Neural cell (in vitro differentiated cells): ENCODE measurements around the gene CCDC201. TPM values are rescaled to one million over a fixed set of nuclear protein-coding genes. Genes with fewer than 3 reads are reported as not detected.

Source experiments
- H2AFZ ChIP-seq: fragments of 200-600, 300-800 bp; sonication (generic), shearing (Covaris generic); 2 replicates; pipeline ENCODE4 v1.6.0; 2014; ENCODE audit warnings: low read depth, mild to moderate bottlenecking, antibody characterized with exemption, low read length, moderate library complexity
- H3F3A ChIP-seq: fragments of 200-600 bp; shearing (Covaris generic); 2 replicates; pipeline ENCODE4 v1.6.1; 2016; ENCODE audit warnings: mild to moderate bottlenecking, moderate library complexity, mixed read lengths, antibody characterized with exemption, low read length; ENCODE audit not compliant: insufficient read depth, poor library complexity, severe bottlenecking
- H3K27ac ChIP-seq: fragments of 200-600, 300-800 bp; sonication (generic), shearing (Covaris generic); 2 replicates; pipeline ENCODE4 v1.5.1; 2014; ENCODE audit warnings: mild to moderate bottlenecking, low read length, moderate library complexity
- H3K27me3 ChIP-seq: fragments of 300-800, 200-600 bp; sonication (generic), shearing (Covaris generic); 2 replicates; pipeline ENCODE4 v1.6.0; 2014; ENCODE audit warnings: mild to moderate bottlenecking, low read depth, low read length, moderate library complexity; ENCODE audit not compliant: insufficient read depth
- H3K36me3 ChIP-seq: fragments of 300-800, 200-600 bp; sonication (generic), shearing (Covaris generic); 2 replicates; pipeline ENCODE4 v1.5.1; 2014; ENCODE audit warnings: mild to moderate bottlenecking, antibody characterized with exemption, low read length, moderate library complexity; ENCODE audit not compliant: insufficient read depth
- H3K4me2 ChIP-seq: fragments of 300-800, 200-600 bp; sonication (generic), shearing (Covaris generic); 2 replicates; pipeline ENCODE4 v1.6.0; 2014; ENCODE audit warnings: mild to moderate bottlenecking, low read length
- H3K4me3 ChIP-seq: fragments of 300-800, 200-600 bp; sonication (generic), shearing (Covaris generic); 2 replicates; pipeline ENCODE4 v1.5.1; 2014; ENCODE audit warnings: mild to moderate bottlenecking, low read length, moderate library complexity
- H3K79me2 ChIP-seq: fragments of 200-600 bp; shearing (Covaris generic); replicated peaks from 2 replicates; pipeline ENCODE4 v1.6.0; 2014; ENCODE audit warnings: mild to moderate bottlenecking, low read length, moderate library complexity; ENCODE audit not compliant: insufficient read depth
- H3K9ac ChIP-seq: fragments of 300-800, 200-600 bp; sonication (generic), shearing (Covaris generic); 2 replicates; pipeline ENCODE4 v1.6.1; 2016; ENCODE audit warnings: mild to moderate bottlenecking, low read length, mixed read lengths
- H3K9me2 ChIP-seq: fragments of 200-600 bp; shearing (Covaris generic); 2 replicates; pipeline ENCODE4 v1.6.1; 2016; ENCODE audit warnings: mild to moderate bottlenecking, low read length, mixed read lengths; ENCODE audit not compliant: insufficient read depth
- H3K9me3 ChIP-seq: fragments of 200-600, 300-800 bp; sonication (generic), shearing (Covaris generic); 2 replicates; pipeline ENCODE4 v1.6.1; 2016; ENCODE audit warnings: mild to moderate bottlenecking, mixed run types, low read length, moderate library complexity, mixed read lengths
- H4K20me1 ChIP-seq: fragments of 200-600 bp; shearing (Covaris generic); 2 replicates; pipeline ENCODE4 v1.6.1; 2016; ENCODE audit warnings: mild to moderate bottlenecking, mixed run types; ENCODE audit not compliant: insufficient read depth
- EP300 ChIP-seq: fragments of 450-650 bp; conservative IDR thresholded peaks from 2 replicates; pipeline ENCODE4 v1.6.1; 2014; ENCODE audit warnings: antibody characterized with exemption, mild to moderate bottlenecking, moderate library complexity; ENCODE audit not compliant: poor library complexity, severe bottlenecking
- EZH2 ChIP-seq: fragments of 200-600, 300-800 bp; shearing (Covaris generic), sonication (generic); IDR thresholded peaks from 2 replicates; pipeline ENCODE4 v1.6.1; 2014; ENCODE audit warnings: antibody characterized with exemption, low read length, borderline replicate concordance, mild to moderate bottlenecking; ENCODE audit not compliant: insufficient read depth, poor library complexity, severe bottlenecking
- MXI1 ChIP-seq: fragments of 450-650 bp; conservative IDR thresholded peaks from 2 replicates; pipeline ENCODE4 v1.6.1; 2014; ENCODE audit warnings: antibody characterized with exemption, mild to moderate bottlenecking; ENCODE audit not compliant: poor library complexity, severe bottlenecking
- POLR2AphosphoS5 ChIP-seq: IDR thresholded peaks from 2 replicates; pipeline ENCODE4 v1.6.1; 2012
- RAD21 ChIP-seq: fragments of 450-650 bp; conservative IDR thresholded peaks from 2 replicates; pipeline ENCODE4 v1.6.1; 2014; ENCODE audit warnings: antibody characterized with exemption, mild to moderate bottlenecking, moderate library complexity
- SMC3 ChIP-seq: fragments of 450-650 bp; conservative IDR thresholded peaks from 2 replicates; pipeline ENCODE4 v1.6.1; 2014; ENCODE audit warnings: antibody characterized with exemption, mild to moderate bottlenecking, moderate library complexity; ENCODE audit not compliant: poor library complexity
- TAF1 ChIP-seq: IDR thresholded peaks from 2 replicates; pipeline ENCODE4 v1.6.1; 2012; ENCODE audit warnings: low read depth
- polyA plus RNA-seq: library from polyadenylated mRNA; depleted of rRNA; stranded (reverse); fragments of >200 nt; gene quantifications from 2 replicates; pipeline ENCODE4 v1.2.3, GENCODE V29; 2014
- TF ChIP-seq, protein P1 (sequence below): fragments of 450-650 bp; IDR thresholded peaks from 2 replicates; pipeline ENCODE4 v1.5.1; 2014; ENCODE audit warnings: antibody characterized with exemption, mild to moderate bottlenecking, moderate library complexity; ENCODE audit not compliant: poor library complexity, severe bottlenecking
- TF ChIP-seq, protein P2 (sequence below): IDR thresholded peaks from 2 replicates; pipeline ENCODE4 v1.6.1; 2012; ENCODE audit warnings: borderline replicate concordance

Gene CCDC201
- polyA plus RNA-seq, 1 donor from 2014 or later, result not detected

DNA sequence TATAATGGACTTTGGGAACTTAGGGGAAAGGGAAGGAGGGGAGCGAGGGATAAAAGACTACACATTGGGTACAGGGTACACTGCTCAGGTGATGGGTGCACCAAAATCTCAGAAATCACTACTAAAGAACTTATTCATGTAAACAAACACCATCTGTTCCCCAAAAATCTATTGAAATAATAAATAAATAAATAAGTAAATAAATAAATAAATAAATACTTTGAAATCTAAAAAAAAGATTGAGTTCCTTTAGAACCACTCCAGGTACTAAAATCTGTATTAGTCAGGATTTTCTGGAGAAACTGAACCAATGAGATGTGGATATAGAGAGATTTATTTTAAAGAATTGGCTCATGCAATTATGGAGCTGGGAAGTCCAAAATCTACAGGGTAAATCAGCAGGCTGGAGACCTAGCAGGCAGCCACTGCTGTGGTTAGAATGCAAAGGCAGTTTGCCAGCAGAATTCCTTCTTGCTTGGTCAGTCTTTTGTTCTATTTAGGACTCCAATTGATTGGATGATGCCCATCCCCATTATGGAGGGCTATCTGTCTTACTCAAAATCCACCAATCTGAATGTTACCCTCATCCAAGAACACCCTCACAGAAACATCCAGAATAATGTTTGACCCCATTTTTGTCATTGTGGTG lies 24.3 kb upstream of the CCDC201 start:
- Histone ChIP-seq H3K4me3 (no peak overlapping the region), H3K4me2 (no peak overlapping the region)
- TF ChIP-seq SMC3 (no peak), EZH2 (no peak), EP300 (no peak)
- TF ChIP-seq, protein P1, sequence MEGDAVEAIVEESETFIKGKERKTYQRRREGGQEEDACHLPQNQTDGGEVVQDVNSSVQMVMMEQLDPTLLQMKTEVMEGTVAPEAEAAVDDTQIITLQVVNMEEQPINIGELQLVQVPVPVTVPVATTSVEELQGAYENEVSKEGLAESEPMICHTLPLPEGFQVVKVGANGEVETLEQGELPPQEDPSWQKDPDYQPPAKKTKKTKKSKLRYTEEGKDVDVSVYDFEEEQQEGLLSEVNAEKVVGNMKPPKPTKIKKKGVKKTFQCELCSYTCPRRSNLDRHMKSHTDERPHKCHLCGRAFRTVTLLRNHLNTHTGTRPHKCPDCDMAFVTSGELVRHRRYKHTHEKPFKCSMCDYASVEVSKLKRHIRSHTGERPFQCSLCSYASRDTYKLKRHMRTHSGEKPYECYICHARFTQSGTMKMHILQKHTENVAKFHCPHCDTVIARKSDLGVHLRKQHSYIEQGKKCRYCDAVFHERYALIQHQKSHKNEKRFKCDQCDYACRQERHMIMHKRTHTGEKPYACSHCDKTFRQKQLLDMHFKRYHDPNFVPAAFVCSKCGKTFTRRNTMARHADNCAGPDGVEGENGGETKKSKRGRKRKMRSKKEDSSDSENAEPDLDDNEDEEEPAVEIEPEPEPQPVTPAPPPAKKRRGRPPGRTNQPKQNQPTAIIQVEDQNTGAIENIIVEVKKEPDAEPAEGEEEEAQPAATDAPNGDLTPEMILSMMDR, result no peak

DNA sequence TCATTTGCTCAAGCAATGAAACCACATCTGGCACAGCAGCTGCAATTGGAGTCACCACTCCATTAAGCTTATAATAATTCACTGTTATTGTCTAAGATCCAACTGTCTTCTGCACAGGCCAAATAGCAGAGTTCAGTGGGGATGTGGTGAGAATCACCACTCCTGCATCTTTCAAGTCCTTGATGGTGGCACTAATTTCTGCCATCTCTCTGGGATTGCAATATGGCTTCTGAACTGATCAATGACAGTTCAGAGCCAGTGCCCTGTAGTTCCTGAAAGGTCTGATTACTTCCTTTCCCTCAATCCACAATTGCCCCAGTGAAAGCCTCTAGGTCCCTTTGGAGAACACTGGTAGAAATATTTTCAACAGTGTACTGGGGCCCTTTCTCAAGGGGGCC lies 21.8 kb upstream of the CCDC201 start:
- no peaks in the 10 kb centered on the region for H4K20me1 ChIP-seq
- TF ChIP-seq TAF1 (no peak), MXI1 (no peak), EP300 (no peak), EZH2 (no peak)

More for the DNA sequence above, 24.3 kb upstream of the CCDC201 start:
- Histone ChIP-seq H3F3A (no peaks in the 10 kb centered on the region), H3K9me2 (no peaks in the 10 kb centered on the region), H3K9ac (no peak overlapping the region), H3K79me2 (no peaks in the 10 kb centered on the region), H3K27me3 (no peaks in the 10 kb centered on the region), H2AFZ (no peak overlapping the region), H3K9me3 (no peaks in the 10 kb centered on the region), H3K27ac (no peak overlapping the region), H4K20me1 (no peaks in the 10 kb centered on the region), H3K36me3 (no peaks in the 10 kb centered on the region)

DNA sequence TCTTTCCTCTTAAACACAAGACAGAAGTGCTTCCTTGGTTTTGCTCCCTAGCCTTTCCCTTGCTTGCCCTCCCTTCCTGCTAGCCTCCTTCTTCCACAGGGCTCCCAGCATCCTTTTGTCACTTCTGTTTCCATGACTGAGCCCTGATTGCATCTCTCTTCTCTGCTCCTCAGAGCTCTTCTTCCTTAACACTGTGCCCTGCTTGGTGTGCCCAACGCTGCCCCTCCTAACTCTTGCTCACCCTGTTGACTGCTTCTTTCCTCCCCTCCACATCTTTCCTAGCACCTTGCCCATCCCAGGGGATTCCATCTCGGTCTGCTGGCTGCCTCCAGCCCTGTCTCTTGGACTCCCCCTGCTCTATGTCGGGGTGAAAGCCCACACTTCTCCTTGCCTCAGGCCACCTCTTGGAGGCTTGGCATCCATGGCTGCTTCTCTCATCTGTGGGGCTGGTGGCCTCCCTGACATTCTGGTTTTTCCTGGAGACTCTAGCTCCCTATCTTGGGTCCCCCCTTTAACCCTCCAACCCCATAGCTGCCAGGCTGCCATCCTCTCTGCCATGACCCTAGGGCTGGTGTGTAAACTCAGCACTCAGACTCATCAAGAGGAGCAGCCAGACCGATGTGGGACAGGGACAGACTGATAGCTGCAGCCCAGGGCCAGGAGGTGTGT lies 21.2 kb upstream of the CCDC201 start:
- no peaks in the 10 kb centered on the region for H3K9me3 ChIP-seq
- H3K9me2 ChIP-seq, result no peaks in the 10 kb centered on the region
- H3K79me2 ChIP-seq, result no peaks in the 10 kb centered on the region
- no peak overlapping the region for H3K4me2 ChIP-seq
- H3K27ac ChIP-seq, result no peak overlapping the region
- H3K4me3 ChIP-seq, result no peak overlapping the region
- H3K9ac ChIP-seq, result no peak overlapping the region
- no peaks in the 10 kb centered on the region for H4K20me1 ChIP-seq
- H3K27me3 ChIP-seq, result peaks cover 8% of the 10 kb centered on the region
- no peaks in the 10 kb centered on the region for H3K36me3 ChIP-seq
- TF ChIP-seq SMC3 (no peak), TAF1 (no peak), POLR2AphosphoS5 (no peak), EZH2 (no peak), RAD21 (no peak)
- TF ChIP-seq, protein P2, sequence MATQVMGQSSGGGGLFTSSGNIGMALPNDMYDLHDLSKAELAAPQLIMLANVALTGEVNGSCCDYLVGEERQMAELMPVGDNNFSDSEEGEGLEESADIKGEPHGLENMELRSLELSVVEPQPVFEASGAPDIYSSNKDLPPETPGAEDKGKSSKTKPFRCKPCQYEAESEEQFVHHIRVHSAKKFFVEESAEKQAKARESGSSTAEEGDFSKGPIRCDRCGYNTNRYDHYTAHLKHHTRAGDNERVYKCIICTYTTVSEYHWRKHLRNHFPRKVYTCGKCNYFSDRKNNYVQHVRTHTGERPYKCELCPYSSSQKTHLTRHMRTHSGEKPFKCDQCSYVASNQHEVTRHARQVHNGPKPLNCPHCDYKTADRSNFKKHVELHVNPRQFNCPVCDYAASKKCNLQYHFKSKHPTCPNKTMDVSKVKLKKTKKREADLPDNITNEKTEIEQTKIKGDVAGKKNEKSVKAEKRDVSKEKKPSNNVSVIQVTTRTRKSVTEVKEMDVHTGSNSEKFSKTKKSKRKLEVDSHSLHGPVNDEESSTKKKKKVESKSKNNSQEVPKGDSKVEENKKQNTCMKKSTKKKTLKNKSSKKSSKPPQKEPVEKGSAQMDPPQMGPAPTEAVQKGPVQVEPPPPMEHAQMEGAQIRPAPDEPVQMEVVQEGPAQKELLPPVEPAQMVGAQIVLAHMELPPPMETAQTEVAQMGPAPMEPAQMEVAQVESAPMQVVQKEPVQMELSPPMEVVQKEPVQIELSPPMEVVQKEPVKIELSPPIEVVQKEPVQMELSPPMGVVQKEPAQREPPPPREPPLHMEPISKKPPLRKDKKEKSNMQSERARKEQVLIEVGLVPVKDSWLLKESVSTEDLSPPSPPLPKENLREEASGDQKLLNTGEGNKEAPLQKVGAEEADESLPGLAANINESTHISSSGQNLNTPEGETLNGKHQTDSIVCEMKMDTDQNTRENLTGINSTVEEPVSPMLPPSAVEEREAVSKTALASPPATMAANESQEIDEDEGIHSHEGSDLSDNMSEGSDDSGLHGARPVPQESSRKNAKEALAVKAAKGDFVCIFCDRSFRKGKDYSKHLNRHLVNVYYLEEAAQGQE, result no peak
- H2AFZ ChIP-seq, result no peak overlapping the region
- H3F3A ChIP-seq, result no peaks in the 10 kb centered on the region

More for the DNA sequence above, 21.8 kb upstream of the CCDC201 start:
- H3K27ac ChIP-seq, result no peak overlapping the region
- H3F3A ChIP-seq, result no peaks in the 10 kb centered on the region
- no peaks in the 10 kb centered on the region for H3K36me3 ChIP-seq
- H2AFZ ChIP-seq, result no peak overlapping the region
- no peaks in the 10 kb centered on the region for H3K79me2 ChIP-seq
- peaks cover 3% of the 10 kb centered on the region for H3K27me3 ChIP-seq
- H3K9ac ChIP-seq, result no peak overlapping the region
- H3K9me2 ChIP-seq, result no peaks in the 10 kb centered on the region
- H3K9me3 ChIP-seq, result no peaks in the 10 kb centered on the region
- H3K4me2 ChIP-seq, result no peak overlapping the region
- no peak overlapping the region for H3K4me3 ChIP-seq
